Measurements from ENCODE around the gene TRIO.
A peak's percentile ranks its signal among the peaks of the same experiment; 100 is the strongest.

TRIO gene

GRCh38 chr5:14471507-14471906, 328.4 kb downstream of the TRIO start:
- DNase-seq, result no peak

GRCh38 chr5:14472986-14473567, 329.9 kb downstream of the TRIO start:
- DNase-seq, result no peak

GRCh38 chr5:14475045-14475444, 331.9 kb downstream of the TRIO start:
- DNase-seq, result no peak

- DNase-seq, result no peak
Measured at GRCh38 chr5:14476786-14477435, 333.8 kb downstream of the TRIO start.

GRCh38 chr5:14479143-14479696, 336.1 kb downstream of the TRIO start:
- no peak for DNase-seq

GRCh38 chr5:14481349-14481748, 338.2 kb downstream of the TRIO start:
- DNase-seq, result no peak

GRCh38 chr5:14482085-14482484, 338.9 kb downstream of the TRIO start:
- DNase-seq, result no peak

GRCh38 chr5:14483504-14484157, 340.5 kb downstream of the TRIO start:
- no peak for DNase-seq

- DNase-seq, result no peak
Measured at GRCh38 chr5:14486486-14486885, 343.3 kb downstream of the TRIO start.

- no peak for DNase-seq
Measured at GRCh38 chr5:14486996-14487896, 344.1 kb downstream of the TRIO start.

- no peak for DNase-seq
Measured at GRCh38 chr5:14487897-14488570, 344.9 kb downstream of the TRIO start.

- no peak for DNase-seq
Measured at GRCh38 chr5:14488709-14489108, 345.6 kb downstream of the TRIO start.

GRCh38 chr5:14489643-14490042, 346.5 kb downstream of the TRIO start:
- DNase-seq, result no peak

GRCh38 chr5:14490309-14490711, 347.2 kb downstream of the TRIO start:
- DNase-seq, result peak; percentile 1

GRCh38 chr5:14491015-14491915, 348.1 kb downstream of the TRIO start:
- no peak for DNase-seq

- no peak for DNase-seq
Measured at GRCh38 chr5:14492331-14492964, 349.3 kb downstream of the TRIO start.

- DNase-seq, result no peak
Measured at GRCh38 chr5:14495301-14495700, 352.2 kb downstream of the TRIO start.

GRCh38 chr5:14497311-14497710, 354.2 kb downstream of the TRIO start:
- no peak for DNase-seq

- DNase-seq, result no peak
Measured at GRCh38 chr5:14501353-14502293, 358.5 kb downstream of the TRIO start.

GRCh38 chr5:14502294-14502690, 359.1 kb downstream of the TRIO start:
- no peak for DNase-seq

All from CD4-positive, alpha-beta T cell treated with Interleukin-12 subunit alpha and Interleukin-12 subunit beta, for 1 hour (primary cell).